ENCODE measurements around the gene ALG12. TPM values are rescaled to one million over a fixed set of nuclear protein-coding genes. Genes with fewer than 3 reads are reported as not detected.

Gene ALG12
- total RNA-seq, 6 donors from 2014 or later = 14.2 to 32.5 (median 22.3) TPM

DNA sequence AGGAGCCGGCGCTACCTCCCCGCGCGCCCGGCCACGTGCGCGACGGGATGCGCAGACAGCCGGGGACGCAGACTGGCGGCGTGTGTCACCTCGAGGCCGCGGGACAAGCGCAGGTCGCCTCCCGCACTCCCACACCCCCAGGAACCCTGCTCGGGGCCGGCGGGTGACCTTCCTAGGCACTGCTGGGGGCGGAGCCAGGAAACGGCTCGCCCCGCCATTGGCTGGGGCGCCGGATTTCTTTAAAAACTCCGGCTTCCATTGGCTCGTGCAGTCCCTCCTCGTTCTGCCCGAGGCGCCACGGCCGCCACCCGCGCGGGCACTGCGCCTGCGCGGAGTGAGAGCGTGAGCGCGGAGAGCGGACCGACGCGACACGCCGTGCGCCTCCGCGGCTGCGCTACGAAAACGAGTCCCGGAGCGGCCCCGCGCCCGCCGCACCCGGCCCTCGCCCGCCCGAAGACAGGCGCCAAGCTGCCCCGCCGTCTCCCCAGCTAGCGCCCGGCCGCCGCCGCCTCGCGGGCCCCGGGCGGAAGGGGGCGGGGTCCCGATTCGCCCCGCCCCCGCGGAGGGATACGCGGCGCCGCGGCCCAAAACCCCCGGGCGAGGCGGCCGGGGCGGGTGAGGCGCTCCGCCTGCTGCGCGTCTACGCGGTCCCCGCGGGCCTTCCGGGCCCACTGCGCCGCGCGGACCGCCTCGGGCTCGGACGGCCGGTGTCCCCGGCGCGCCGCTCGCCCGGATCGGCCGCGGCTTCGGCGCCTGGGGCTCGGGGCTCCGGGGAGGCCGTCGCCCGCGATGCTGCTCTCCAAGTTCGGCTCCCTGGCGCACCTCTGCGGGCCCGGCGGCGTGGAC is 42.1 kb upstream of the ALG12 start, which contains the start of gene PIM3:
Gene PIM3, plus strand, starts transcription at position 614 of the 846 bp plus-strand sequence. Its CDS starts 176 bp downstream, at position 790.
- H3K36me3 ChIP-seq = peaks cover 17 to 40% (median 36%) of the 10 kb centered on the region in 4 donors
- WGBS, 2 donors = 0% methylated on average over 15 to 17 of the region's 137 CpGs
- no peaks in the 10 kb centered on the region for H3K9me3 ChIP-seq
- peak within 1 kb of the TSS; percentile 95 to 98 (median 96) for H3K27ac ChIP-seq
- peak within 1 kb of the TSS; percentile 88 to 98 (median 94) for H3K4me3 ChIP-seq
- peak; percentile 89 to 93 for ATAC-seq (ENCODE audit: low FRiP score in 2 of 2)
- peak; percentile 67 to 97 (median 82) for TF ChIP-seq POLR2A (IDR thresholded peaks at IDR 0.05)
- peak in 1 of 4 donors; percentile 19 for TF ChIP-seq EP300 (IDR thresholded peaks at IDR 0.05)
- TF ChIP-seq, protein P1, sequence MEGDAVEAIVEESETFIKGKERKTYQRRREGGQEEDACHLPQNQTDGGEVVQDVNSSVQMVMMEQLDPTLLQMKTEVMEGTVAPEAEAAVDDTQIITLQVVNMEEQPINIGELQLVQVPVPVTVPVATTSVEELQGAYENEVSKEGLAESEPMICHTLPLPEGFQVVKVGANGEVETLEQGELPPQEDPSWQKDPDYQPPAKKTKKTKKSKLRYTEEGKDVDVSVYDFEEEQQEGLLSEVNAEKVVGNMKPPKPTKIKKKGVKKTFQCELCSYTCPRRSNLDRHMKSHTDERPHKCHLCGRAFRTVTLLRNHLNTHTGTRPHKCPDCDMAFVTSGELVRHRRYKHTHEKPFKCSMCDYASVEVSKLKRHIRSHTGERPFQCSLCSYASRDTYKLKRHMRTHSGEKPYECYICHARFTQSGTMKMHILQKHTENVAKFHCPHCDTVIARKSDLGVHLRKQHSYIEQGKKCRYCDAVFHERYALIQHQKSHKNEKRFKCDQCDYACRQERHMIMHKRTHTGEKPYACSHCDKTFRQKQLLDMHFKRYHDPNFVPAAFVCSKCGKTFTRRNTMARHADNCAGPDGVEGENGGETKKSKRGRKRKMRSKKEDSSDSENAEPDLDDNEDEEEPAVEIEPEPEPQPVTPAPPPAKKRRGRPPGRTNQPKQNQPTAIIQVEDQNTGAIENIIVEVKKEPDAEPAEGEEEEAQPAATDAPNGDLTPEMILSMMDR (IDR thresholded peaks at IDR 0.05) = peak in 3 of 6 experiments; percentile 29 to 39 (median 36)
- peak; percentile 94 to 97 for TF ChIP-seq POLR2AphosphoS5 (IDR thresholded peaks at IDR 0.05)
- no peaks in the 10 kb centered on the region for H3K27me3 ChIP-seq
- H3K4me1 ChIP-seq = peaks cover 62 to 72% (median 65%) of the 10 kb centered on the region in 4 donors
- peak; percentile 95 to 98 for DNase-seq

DNA sequence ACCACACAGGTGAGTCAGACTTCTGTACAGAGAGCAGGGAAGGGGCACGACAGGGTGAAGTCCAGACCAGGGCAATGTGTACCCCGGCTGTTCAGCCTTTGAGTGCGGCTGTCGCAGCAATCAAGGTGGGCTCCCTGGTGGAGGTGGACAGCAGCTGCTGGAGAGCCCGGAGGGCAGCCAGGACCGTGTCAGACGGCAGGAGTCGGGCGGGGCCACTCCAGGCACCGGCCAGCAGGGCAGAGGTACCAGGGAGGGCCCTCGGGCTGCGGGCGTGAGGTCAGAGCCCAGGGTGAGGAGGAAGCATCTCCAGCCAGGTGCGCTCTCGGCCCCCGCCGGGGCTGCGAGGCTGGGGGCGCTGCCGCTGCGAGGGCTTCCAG is 41.5 kb upstream of the ALG12 start:
- H3K9me3 ChIP-seq = no peaks in the 10 kb centered on the region
- peak overlapping the region; percentile 95 to 98 (median 96) for H3K27ac ChIP-seq
- TF ChIP-seq EP300 (IDR thresholded peaks at IDR 0.05) = no peak
- TF ChIP-seq, protein P1 (IDR thresholded peaks at IDR 0.05) = peak in 2 of 6 experiments; percentile 56 to 58
- H3K27me3 ChIP-seq = no peaks in the 10 kb centered on the region
- DNase-seq (peak in 1 of 2 donors; percentile 68), ATAC-seq (ENCODE audit: low FRiP score in 2 of 2) (peak; percentile 11 to 21)
- H3K4me1 ChIP-seq = peaks cover 62 to 72% (median 65%) of the 10 kb centered on the region in 4 donors
- peak overlapping the region; percentile 79 to 98 (median 93) for H3K4me3 ChIP-seq
- WGBS, 2 donors = 19 to 33% methylated on average over 2 to 4 of the region's 21 CpGs
- H3K36me3 ChIP-seq = peaks cover 17 to 33% (median 31%) of the 10 kb centered on the region in 4 donors

DNA sequence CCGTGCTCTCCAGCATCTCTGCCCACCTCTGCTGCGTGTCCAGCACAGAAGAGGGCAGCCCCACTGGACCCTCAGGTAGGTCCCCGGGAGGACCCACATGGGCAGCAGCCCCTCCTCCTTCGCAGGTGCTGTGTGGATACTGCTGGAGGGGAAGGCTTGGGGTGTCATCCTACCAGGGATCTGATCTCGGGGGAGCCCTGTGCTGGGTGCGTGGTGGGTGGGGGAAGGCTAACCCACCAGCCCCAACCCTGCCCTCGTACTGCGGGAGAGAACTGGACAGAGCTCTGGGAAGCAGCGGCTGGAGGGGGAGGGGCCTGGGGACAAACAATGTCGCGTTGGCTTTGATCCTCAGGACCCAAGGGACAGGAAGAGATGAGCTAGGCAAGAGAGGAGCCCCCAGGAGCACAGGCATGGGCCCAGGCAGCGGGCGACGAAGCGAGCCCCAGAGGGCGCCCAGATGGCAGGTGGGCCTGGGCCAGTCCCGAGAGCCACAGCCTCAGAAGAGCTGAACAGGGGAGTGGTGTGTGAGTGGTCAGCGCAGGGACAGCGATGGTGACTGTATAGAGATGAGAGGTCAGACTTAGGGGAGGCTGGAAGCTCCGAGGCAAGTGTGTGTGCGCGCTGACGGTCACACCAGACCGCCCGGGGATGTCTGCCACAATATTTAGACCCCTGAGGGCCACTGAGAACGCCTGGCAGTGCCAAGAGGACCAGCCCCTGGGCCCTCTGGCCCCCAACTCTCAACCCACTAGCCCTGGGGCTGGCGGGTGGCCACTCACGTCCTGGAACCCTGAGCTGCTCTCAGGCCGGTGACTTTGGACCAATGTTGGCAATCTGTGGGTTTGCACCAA is 40.9 kb upstream of the ALG12 start:
- Histone ChIP-seq H3K9me3 (no peaks in the 10 kb centered on the region), H3K27me3 (no peaks in the 10 kb centered on the region), H3K4me3 (peak overlapping the region; percentile 79 to 98 (median 93)), H3K4me1 (peaks cover 62 to 72% (median 65%) of the 10 kb centered on the region in 4 donors), H3K27ac (peak overlapping the region; percentile 95 to 98 (median 96)), H3K36me3 (peaks cover 16 to 27% (median 25%) of the 10 kb centered on the region in 4 donors)
- DNase-seq = peak; percentile 34 to 81
- no peak for TF ChIP-seq POLR2A (IDR thresholded peaks at IDR 0.05)
- TF ChIP-seq, protein P1 (IDR thresholded peaks at IDR 0.05) = no peak
- TF ChIP-seq POLR2AphosphoS5 (IDR thresholded peaks at IDR 0.05) = no peak
- TF ChIP-seq EP300 (IDR thresholded peaks at IDR 0.05) = no peak
- ATAC-seq (ENCODE audit: low FRiP score in 2 of 2) = no peak
- 52 to 56% methylated on average over 17 to 29 of the region's 29 CpGs for WGBS, 2 donors

DNA sequence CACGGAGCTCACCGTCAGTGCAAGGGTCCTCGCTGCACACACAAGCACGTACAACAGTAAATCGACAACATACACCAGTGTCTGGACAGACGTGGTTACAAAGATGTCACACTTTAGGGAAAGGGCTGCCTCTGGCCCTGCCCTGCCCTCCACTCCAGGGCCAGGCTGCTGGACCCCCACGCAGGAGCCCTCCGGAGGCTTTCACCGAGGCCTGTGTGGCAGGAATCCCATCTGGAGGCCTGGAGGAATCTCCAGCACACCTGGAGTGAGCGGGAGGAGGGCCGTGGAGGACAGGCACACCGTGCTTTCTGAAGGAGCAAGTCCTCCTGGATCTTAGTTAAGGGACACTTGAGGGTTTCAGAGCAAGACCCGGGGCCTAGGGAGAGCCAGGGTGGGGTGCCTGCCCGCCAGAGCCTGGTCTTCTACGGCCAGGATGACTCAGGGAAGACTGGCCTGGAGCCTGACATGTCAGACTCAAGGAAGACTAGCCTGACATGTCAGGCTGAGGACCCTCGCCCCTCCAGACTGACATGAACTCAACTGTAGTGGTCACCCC is 40.2 kb upstream of the ALG12 start:
- DNase-seq (peak in 1 of 2 donors; percentile 26), ATAC-seq (ENCODE audit: low FRiP score in 2 of 2) (no peak)
- 82 to 87% methylated on average over 9 to 16 of the region's 16 CpGs for WGBS, 2 donors
- H3K9me3 ChIP-seq = no peaks in the 10 kb centered on the region
- H3K27ac ChIP-seq = peak overlapping the region; percentile 95 to 98 (median 96)
- TF ChIP-seq EP300 (IDR thresholded peaks at IDR 0.05) (no peak), POLR2A (IDR thresholded peaks at IDR 0.05) (no peak), POLR2AphosphoS5 (IDR thresholded peaks at IDR 0.05) (no peak)
- TF ChIP-seq, protein P1 (IDR thresholded peaks at IDR 0.05) = no peak
- H3K27me3 ChIP-seq = no peaks in the 10 kb centered on the region
- peak overlapping the region in 1 of 4 donors; percentile 98 for H3K4me3 ChIP-seq
- H3K36me3 ChIP-seq = peaks cover 8 to 20% (median 18%) of the 10 kb centered on the region in 4 donors
- peaks cover 62 to 72% (median 65%) of the 10 kb centered on the region in 4 donors for H3K4me1 ChIP-seq
